ENCODE data around the gene CD209.
"Not testable (repeated sequence)": the region's sequence is repeated elsewhere in the genome, so short reads cannot be mapped to it uniquely, and the experiment has no call there.

CD209 gene

DNA sequence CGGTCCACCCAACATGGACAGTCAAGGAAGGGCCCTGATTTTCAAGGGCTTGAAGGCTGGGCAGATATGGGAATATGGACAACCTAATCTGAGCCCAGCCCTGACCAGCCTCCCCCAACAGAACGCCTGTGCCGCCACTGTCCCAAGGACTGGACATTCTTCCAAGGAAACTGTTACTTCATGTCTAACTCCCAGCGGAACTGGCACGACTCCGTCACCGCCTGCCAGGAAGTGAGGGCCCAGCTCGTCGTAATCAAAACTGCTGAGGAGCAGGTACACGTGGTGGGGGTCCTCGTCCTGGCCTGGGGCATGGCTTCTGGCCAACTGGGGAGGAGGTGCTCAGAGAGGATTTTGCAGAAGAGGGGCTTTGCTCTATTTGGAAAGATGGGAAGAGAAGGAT lies 19.2 kb upstream of the CD209 start:
- no peak for DNase-seq

DNA sequence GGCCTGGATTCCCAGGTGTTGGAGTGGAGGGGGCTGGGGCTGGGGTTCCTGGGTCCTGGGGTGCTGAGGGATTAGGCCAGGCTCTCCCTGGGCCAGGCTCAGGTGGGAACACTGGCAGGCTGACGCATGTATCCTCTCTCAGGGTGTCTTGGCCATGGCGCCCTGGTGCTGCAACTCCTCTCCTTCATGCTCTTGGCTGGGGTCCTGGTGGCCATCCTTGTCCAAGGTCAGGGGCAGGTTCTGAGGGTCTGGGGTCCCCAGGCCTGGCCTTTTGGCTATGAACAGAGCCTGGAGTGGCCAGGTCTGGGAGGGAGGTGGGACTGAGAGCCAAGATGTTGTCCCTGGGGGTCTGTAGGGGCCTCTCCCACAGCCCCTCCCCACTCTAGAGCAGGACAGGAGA lies 17.7 kb upstream of the CD209 start:
- not testable (repeated sequence) for DNase-seq

GRCh38 chr19:7764157-7764556 lies 16.8 kb upstream of the CD209 start:
- DNase-seq: not testable (repeated sequence)

GRCh38 chr19:7763696-7764095 lies 16.4 kb upstream of the CD209 start:
- DNase-seq: no peak

DNA sequence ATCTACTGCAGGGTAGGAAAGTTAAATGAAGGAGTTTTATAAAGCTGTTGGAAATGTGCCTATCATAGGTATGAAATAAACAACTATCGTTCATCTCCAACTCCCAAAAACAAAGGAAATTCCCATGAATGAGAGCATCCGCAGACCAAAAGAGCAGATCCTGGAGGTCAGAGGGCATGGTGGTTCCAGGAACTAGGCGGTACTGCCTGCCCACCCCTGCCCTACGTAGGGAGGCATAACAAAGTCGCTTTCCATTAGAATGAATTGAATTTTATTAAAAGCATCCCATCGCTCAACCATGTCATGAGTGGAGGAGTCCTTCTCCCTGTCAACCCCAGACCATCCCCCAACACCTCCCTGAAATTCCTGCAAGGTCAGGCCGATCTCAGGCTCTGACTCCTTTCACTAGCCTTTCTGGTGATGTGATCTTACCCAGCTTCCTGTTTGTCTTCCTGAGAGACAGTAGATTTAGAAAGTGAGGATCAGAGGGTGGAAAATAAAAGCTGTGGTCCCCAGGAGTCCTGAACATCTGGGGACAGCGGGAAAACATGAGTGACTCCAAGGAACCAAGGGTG lies 15.5 kb upstream of the CD209 start, which contains the start of gene CLEC4M:
TSS of gene CLEC4M (plus strand) at position 525 of the 575 bp plus-strand sequence. CDS start at position 549, 24 bp downstream.
- no peak for DNase-seq

DNA sequence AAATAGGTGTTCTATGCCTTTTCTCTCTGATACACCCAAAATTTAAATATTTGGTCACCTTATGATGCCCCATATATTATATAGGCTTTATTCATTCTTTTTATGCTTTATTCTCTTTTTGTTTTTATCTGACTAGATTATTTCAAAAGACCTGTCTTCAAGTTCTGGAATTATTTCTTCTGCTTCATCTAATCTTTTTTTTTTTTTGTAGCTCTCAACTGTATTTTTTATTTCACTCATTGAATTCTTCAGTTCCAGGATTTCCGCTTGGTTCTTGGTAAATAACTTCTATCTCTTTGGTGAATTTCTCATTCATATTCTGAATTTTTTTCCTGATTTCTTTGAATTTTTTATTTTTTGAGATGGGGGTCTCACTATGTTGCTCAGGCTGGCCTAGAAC lies 11.8 kb upstream of the CD209 start:
- no peak for DNase-seq

- DNase-seq: no peak
Measured at GRCh38 chr19:7757358-7757757, 10.0 kb upstream of the CD209 start.

DNA sequence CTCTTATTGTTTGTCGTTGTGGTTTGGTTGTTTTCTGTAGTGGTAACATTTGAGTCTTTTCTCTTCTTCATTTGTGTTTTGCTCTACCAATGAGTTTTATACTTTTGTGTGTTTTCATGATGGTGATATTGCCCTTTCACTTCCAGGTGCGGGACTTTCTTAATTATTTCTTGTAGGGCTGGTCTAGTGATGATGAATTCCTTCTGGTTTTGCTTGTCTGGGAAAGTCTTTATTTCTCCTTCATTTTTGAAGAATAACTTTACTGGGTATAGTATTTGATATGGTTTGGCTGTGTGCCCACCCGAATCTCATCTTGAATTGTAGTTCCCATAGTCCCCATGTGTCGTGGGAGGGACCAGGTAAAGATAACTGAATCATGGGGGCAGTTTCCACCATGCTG lies 8.9 kb upstream of the CD209 start:
- no peak for DNase-seq

- DNase-seq: no peak
Measured at GRCh38 chr19:7751157-7751783, 3.9 kb upstream of the CD209 start.

DNA sequence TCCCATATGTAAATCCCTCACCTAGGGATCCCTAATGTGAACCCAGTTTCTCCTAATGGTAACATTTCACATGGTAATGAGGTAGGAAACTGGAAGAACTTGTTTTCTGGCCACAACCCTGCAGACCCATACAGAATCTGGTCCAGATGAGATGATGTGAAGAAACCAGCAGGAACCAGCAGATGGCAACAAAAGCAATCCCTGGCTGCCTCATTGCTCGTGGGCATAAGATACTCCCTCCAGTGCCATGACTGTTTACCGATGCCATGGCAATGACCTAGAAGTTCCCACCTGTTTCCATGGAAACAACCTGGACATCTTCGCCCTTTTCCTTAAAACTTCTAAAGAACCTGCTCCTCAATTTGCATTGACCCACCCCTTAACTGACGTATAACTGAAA lies 1.4 kb upstream of the CD209 start:
- DNase-seq: no peak

DNA sequence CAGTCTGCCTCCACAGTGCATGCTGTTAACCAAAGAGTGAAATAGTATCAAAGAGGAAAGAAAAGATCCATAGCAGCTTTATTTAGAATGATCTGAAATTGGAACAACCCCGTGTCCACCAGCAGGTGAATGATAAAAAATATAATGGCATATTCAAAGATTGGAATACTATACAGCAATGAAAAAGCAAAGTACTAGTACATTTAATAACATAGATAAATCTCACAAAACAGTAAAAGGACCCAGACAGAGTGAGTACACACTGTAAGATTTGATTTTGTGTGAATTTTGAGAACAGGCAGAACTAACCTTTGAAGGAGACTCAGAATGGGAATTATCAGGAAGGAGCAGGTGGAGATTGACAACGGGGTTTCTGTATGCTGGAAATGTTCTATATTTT lies 837 bp upstream of the CD209 start:
- DNase-seq: no peak

- not testable (repeated sequence) for DNase-seq
Measured at GRCh38 chr19:7746306-7746705, 1.0 kb downstream of the CD209 start.

- DNase-seq: no peak
Measured at GRCh38 chr19:7744871-7745650, 2.3 kb downstream of the CD209 start.

GRCh38 chr19:7744199-7744786 lies 3.0 kb downstream of the CD209 start:
- DNase-seq: no peak

GRCh38 chr19:7743425-7743841 lies 3.9 kb downstream of the CD209 start:
- DNase-seq: no peak

- DNase-seq: no peak
Measured at GRCh38 chr19:7742991-7743390, 4.3 kb downstream of the CD209 start.

- DNase-seq: no peak
Measured at GRCh38 chr19:7742575-7742974, 4.8 kb downstream of the CD209 start.

DNA sequence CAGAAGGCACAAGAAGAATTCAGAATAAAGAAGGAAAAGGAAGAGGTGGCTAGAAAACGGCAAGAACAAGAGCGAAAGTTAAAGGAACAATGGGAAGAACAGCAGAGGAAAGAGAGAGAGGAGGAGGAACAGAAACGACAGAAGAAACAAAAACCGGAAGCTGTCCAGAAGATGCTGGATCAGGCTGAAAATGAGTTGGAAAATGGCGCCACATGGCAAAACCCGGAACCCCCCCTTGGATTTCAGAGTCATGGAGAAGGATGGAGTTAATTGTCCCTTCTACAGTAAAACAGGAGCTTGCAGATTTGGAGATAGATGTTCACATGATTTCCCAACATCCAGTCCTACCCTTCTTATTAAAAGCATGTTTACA lies 6.7 kb downstream of the CD209 start:
- no peak for DNase-seq

- DNase-seq: no peak
Measured at GRCh38 chr19:7739801-7740681, 7.3 kb downstream of the CD209 start.

DNA sequence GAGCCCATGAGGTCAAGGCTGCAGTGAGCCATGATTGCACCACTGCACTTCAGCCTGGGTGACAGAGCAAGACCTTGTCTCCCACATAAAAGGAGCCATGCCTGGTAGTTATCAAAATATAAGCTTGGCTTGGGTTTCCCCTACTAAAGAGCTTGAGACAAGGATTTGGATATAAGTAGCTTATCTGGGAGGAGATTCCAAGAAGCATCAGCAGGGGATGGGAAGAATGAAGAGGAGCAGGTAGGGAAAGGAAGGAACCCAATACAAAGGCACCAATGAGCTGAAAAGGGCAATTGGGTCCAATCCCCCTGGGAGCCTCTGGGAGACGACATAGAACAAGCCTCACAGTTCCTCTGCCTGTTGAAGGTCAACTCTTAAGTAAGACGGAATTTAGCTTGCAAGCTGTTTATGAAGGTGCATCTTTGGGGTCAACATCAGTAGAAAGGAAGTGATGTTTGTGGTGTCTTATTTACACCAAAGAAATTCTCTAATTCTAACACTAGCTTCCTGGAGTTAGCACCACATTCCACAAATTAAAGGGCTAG lies 8.1 kb downstream of the CD209 start:
- DNase-seq: no peak

- DNase-seq: no peak
Measured at GRCh38 chr19:7738023-7738422, 9.3 kb downstream of the CD209 start.

DNA sequence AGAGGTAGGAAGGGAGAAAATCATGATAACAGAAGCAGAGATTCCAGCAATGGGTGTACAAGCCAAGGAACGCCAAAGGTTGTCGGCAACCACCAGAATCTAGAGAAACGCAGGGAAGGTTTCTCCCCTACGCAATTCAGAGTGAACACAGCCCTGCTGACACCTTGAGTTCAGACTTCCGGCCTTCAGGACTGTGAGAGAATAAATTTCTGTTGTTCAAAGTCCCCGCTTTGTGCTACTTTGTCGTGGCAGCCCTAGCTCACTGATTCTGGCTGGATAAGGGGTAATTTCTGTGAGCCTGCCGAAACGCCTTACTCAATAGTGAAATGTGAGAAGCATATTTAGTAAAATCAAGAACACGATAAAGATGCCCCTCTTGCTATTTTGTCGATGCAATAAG lies 10.1 kb downstream of the CD209 start:
- DNase-seq: no peak

GRCh38 chr19:7736148-7736547 lies 11.2 kb downstream of the CD209 start:
- DNase-seq: no peak

Data from DMS153 (cell line).